Renal cortical epithelial cell (primary cell): Measurements from ENCODE around the gene GLT1D1. TPM values are rescaled to one million over a fixed set of nuclear protein-coding genes. Genes with fewer than 3 reads are reported as not detected.
"Not testable (repeated sequence)": the region's sequence is repeated elsewhere in the genome, so short reads cannot be mapped to it uniquely, and the experiment has no call there.

Experiments
- DNase-seq: peaks from one replicate; pipeline ENCODE4 v3.0.0-alpha.2; 2011; ENCODE audit warnings: low read depth
- total RNA-seq: library from RNA; depleted of rRNA; stranded (reverse); fragments of >200 nt; gene quantifications from 2 replicates; pipeline ENCODE4 v1.2.3, GENCODE V29; 2014

Gene GLT1D1
- total RNA-seq, 1 donor from 2014 or later = not detected

- no peak for DNase-seq
These were observed 32.4 kb upstream of the GLT1D1 start for GRCh38 chr12:128820723-128821432.

GRCh38 chr12:128823216-128823915 lies 29.9 kb upstream of the GLT1D1 start:
- DNase-seq = no peak

GRCh38 chr12:128823916-128824839 lies 29.1 kb upstream of the GLT1D1 start, which contains the start of gene SLC15A4:
SLC15A4 (minus strand) TSS chr12:128823958; CDS start chr12:128823943, 15 bp downstream.
- peak; percentile 78 for DNase-seq

DNA sequence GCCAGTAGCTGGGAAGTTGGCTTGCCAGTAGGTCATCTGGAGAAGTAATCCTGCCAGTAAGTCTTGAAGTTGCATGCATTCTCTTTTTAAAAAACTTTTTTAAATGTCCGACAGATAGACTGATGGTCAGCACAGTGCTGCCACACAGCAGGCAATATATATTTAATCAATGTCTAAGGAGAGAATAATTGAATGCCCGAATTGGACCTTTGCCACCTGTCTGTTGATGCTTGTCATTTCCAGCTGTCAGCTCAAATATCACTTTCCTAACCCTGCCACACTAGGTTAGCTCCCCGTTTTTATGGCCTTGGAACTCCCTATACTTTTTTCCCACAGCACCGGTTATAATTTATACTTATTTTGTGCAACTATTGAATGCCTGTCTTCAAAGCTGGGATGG lies 27.4 kb upstream of the GLT1D1 start:
- DNase-seq = no peak

DNA sequence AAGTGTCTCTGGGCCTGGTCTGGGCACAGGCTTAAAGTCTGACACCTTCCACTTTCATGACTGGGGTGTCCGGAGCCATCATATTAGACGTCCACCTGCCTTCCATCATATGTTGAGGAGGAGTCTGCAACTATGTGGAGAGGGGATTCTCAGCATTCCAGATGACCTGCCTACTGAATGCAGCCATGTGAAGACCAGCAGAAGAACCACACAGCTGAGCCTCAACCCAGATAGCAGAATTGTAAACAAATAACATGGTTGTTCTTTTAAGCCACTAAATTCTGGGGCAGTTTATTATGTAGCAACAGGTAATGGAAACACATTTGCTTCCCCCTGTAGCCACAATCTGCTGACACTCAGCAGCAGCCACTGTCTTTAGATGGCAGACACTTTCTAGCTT lies 25.6 kb upstream of the GLT1D1 start:
- no peak for DNase-seq

GRCh38 chr12:128829861-128830504 lies 23.3 kb upstream of the GLT1D1 start:
- no peak for DNase-seq

GRCh38 chr12:128830505-128830893 lies 22.8 kb upstream of the GLT1D1 start:
- no peak for DNase-seq

DNA sequence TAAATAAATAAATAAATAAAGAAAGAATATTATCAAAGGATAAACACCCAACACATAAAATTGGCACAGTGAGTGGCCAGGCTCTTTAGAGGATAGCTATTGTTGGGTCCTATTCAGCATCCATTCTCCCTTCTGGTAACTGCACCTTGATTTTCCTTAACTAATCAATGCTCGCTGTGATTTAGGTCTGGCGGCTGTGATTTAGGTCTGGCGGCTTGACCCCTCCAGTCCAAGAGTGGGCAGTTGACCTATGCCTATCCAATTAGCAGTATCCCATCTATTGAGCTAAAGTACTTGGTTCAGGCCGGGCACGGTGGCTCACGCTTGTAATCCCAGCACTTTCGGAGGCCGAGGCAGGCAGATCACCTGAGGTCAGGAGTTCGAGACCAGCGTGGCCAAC lies 19.9 kb upstream of the GLT1D1 start:
- DNase-seq = no peak

DNA sequence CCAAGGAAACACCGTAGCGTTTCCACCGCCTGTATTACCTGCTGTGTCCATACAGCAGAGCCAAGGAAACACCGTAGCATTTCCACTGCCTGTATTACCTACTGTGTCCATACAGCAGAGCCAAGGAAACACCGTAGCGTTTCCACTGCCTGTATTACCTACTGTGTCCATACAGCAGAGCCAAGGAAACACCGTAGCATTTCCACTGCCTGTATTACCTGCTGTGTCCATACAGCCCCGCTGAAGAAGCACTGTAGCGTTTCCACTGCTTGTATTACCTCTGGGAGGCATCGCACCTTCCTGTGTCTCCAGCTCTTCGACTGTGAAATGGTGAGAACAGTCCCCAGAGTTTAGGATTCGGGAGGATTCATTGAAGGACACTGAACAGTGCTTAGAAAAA lies 13.4 kb upstream of the GLT1D1 start:
- DNase-seq = not testable (repeated sequence)

- no peak for DNase-seq
These were observed 12.3 kb upstream of the GLT1D1 start for GRCh38 chr12:128840862-128841468.

DNA sequence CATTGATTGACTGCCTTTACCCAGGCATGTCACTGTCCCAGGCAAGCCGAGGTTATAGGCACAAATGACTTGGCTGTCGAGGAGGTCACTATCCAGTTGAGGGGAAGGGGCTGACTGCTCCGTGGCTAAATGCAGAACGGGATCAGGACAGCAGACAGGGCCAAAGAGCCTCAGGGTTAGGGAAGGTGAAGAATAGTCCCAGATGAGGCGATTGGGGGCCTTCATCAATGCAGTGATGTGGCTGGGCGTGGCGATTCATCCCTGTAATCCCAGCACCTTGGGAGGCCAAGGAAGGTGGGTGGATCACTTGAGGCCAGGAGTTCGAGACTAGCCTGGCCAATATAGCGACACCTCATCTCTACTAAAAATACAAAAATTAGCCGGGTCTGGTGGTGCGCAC lies 10.7 kb upstream of the GLT1D1 start:
- DNase-seq = no peak

DNA sequence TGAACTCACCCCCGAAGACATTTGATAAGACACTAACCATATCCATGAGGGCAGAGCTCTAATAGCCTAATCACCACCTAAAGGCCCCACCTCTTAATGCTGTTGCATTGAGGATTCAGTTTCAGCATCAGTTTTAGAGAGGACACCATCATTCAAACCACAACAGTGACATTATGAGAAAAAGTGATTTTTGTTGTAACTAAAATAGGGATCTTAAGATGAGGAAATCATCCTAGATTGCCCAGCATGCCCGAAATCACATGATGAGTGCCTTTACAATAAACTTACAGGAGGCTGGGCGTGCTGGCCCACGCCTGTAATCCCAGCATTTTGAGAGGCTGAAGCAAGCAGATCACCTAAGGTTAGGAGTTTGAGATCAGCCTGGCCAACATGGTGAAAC lies 9.7 kb upstream of the GLT1D1 start:
- DNase-seq = no peak

GRCh38 chr12:128844031-128844635 lies 9.1 kb upstream of the GLT1D1 start:
- DNase-seq = no peak

DNA sequence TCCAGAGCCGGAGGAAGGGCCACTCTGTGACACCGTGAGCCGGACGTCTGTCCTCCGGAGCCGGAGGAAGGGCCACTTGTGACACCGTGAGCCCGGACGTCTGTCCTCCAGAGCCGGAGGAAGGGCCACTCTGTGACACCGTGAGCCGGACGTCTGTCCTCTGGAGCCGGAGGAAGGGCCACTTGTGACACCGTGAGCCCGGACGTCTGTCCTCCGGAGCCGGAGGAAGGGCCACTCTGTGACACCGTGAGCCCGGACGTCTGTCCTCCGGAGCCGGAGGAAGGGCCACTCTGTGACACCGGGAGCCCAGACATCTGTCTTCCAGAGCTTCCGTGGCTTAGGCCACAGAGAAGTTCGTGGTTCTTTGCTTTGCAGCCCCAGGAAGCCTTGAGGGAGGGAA lies 6.6 kb upstream of the GLT1D1 start:
- DNase-seq = not testable (repeated sequence)

GRCh38 chr12:128848371-128848770 lies 4.9 kb upstream of the GLT1D1 start:
- DNase-seq = no peak

- not testable (repeated sequence) for DNase-seq
These were observed 3.5 kb upstream of the GLT1D1 start for GRCh38 chr12:128849806-128850205.

DNA sequence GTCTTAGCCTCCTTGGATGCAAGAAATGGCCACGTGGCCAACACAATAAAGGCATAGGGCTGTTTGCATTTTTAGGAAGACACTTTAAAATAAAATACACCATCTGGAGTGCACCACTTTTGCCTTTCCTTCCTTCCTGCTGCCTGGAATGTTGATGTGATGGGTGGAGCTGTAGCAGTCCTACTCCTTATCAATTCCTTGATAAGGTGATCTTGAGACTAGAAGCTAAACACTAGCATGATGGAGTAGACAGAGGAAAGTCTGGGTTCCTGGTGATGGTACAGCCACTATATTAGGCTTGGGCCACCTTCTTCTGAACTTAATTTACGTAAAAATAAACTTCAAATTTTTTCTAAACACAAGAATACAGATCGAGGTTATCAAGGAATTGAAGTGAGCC lies 2.9 kb upstream of the GLT1D1 start:
- DNase-seq = no peak

DNA sequence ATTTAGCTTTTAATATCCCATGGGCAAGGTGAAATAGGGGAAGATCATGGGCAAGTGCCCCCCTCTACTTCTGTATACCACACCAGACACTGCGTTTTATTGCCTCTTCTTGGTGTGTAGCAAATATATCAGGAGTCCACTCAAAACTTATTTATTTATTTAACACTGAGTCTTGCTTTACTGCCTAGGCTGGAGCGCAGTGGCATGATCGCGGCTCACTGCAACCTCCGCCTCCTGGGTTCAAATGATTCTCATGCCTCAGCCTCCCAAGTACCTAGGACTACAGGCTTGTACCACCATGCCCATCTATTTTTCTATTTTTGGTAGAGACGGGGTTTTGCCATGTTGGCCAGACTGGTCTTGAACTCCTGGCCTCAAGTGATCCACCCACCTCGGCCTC lies 1.8 kb upstream of the GLT1D1 start:
- DNase-seq = not testable (repeated sequence)

DNA sequence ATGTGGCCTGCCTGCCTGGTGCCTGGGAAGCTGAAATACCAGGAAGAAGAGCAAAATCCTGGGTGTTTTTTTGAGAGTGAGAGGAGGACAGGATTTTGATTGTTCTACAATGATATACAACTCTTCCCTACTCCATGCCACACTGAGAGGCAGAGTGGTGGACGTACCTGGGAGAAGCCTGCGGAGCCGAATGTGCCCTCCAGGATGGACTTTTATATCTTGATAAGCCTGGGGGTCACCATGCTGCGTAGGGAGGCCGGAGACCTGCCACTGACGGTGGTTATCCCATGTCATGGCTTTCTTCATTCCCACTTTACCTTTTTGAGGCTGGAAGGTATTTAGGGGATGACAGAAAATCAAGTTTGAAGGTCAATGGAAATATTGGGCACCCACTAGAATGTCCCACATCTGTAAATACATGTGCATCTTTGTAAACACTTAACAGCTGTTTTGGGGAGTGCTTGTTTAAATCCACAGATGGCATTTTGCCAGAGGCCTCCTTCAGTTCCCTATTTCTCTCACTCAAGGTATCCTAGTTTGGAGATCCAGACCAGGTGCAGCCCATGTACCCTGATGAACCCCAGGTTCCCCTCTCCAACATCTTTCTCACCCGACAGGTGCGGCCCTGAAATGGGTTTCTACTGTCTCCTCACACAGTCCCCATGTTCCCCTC lies 1.1 kb upstream of the GLT1D1 start:
- DNase-seq = no peak

GRCh38 chr12:128853600-128854197 lies 421 bp downstream of the GLT1D1 start:
- no peak for DNase-seq
